ENCODE results near the gene RPS6KB2. TPM values are rescaled to one million over a fixed set of nuclear protein-coding genes. Genes with fewer than 3 reads are reported as not detected.

RPS6KB2 gene
- total RNA-seq, 4 donors from 2014 or later, result 22.2 to 35.4 (median 27.0) TPM

DNA sequence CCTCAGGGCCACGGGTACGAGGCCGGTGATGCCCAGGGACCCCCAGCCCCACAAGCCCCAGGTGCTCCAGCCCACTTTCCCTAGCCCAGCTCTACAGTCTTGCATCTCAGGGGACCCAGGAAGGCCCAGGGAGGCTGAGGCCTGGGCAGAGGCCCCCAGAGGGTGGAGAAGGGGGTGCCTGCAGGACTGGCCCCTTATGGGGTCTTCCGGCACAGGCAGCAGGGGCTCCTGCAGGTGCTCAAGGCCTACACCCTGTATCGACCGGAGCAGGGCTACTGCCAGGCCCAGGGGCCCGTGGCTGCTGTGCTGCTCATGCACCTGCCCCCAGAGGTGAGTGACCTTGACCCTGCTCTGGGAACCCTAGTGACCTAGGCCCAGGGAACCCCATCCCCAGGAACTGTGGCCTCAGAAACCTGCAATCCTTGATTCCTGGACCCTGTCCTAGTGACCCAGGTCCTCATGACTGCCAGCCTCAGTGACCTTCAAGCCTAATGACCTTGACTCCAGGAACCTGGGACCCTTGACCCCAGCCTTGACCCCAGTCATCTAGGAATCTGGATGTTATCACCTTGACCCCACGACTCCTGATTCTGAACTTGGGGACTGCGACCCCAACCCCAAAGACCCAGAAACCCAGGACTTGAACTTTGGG, 22.5 kb upstream of the RPS6KB2 start:
- TF ChIP-seq, protein P1, sequence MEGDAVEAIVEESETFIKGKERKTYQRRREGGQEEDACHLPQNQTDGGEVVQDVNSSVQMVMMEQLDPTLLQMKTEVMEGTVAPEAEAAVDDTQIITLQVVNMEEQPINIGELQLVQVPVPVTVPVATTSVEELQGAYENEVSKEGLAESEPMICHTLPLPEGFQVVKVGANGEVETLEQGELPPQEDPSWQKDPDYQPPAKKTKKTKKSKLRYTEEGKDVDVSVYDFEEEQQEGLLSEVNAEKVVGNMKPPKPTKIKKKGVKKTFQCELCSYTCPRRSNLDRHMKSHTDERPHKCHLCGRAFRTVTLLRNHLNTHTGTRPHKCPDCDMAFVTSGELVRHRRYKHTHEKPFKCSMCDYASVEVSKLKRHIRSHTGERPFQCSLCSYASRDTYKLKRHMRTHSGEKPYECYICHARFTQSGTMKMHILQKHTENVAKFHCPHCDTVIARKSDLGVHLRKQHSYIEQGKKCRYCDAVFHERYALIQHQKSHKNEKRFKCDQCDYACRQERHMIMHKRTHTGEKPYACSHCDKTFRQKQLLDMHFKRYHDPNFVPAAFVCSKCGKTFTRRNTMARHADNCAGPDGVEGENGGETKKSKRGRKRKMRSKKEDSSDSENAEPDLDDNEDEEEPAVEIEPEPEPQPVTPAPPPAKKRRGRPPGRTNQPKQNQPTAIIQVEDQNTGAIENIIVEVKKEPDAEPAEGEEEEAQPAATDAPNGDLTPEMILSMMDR (IDR thresholded peaks at IDR 0.05; ENCODE audit: low read depth), result no peak

DNA sequence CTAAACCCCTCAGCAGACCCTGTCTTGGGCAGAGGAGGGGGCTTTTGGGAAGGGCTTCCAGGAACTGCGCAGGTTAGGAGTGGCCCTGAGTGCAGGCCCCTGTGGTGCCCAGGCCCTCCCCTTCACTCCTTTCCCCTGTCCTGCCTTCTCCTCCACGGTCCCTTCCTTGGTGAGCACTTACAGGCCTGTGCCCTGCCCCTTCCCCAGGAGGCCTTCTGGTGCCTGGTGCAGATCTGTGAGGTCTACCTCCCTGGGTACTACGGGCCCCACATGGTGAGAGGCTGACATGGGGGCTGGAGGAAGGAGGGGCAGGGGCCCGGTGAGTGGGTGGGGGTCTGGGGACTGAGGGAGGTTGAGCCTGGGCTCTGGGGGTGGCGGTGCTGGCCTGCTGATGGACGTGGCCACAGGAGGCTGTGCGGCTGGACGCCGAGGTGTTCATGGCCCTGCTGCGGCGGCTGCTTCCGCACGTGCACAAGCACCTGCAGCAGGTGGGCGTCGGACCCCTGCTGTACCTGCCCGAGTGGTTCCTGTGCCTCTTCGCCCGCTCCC, 21.8 kb upstream of the RPS6KB2 start:
- TF ChIP-seq, protein P1 (IDR thresholded peaks at IDR 0.05; ENCODE audit: low read depth), result no peak

DNA sequence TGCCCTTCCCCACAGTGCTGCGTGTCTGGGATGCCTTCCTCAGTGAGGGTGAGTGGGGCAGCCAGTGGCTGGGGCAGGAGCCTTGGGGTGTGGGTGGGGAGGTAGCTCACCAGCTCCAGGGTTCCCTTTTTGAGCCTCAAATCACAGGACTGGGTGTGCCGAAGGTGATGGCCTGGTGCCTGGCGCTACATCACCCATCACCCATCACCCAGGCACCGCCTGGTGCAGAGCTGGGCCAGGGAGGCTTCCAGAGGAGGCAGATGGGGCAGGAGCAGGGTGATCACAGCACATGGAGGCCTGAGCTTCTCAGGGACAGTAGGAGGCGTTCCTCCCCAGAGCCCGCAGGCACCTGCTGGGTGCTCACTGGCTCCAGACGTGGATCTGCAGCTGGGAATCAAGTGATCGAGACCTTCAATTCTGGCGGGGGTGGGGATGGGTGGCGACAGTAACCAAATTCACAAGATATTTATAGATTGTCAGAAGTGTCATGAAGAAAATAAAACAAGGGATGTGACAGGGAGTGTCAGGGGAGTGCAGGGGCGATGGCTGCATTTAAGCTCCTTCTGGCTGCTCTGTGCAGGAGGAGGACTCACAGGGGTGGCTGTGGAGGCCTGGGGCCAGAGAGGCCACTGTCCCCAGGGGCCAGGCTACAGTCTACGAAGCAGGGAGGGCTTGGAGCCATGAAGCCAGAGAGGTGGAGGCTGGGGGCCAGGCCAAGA, 21.2 kb upstream of the RPS6KB2 start:
- TF ChIP-seq, protein P1 (IDR thresholded peaks at IDR 0.05; ENCODE audit: low read depth), result no peak

DNA sequence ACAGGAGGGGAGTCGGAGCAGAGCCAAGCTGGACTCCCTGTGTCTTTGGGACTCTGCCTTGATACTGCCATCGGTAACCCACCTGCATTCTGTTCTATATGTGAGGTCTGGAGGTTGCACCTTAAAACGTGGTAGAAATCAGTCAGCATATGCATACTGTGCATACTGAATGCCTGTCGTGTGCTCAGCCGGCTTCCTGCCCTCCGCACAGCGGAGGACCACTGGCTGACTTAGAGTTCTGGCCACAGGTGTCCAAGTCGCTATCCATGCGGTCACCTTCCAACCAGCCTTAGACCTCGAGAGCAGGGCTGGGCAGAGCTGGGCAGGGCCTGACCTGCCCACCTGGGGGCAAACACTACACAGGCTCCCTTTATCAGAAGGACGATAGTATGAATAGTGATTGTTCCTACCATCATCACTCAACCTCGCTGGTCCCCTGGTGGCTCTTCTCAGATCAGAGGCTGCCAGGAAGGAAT, 20.6 kb upstream of the RPS6KB2 start:
- TF ChIP-seq, protein P1 (IDR thresholded peaks at IDR 0.05; ENCODE audit: low read depth), result no peak

DNA sequence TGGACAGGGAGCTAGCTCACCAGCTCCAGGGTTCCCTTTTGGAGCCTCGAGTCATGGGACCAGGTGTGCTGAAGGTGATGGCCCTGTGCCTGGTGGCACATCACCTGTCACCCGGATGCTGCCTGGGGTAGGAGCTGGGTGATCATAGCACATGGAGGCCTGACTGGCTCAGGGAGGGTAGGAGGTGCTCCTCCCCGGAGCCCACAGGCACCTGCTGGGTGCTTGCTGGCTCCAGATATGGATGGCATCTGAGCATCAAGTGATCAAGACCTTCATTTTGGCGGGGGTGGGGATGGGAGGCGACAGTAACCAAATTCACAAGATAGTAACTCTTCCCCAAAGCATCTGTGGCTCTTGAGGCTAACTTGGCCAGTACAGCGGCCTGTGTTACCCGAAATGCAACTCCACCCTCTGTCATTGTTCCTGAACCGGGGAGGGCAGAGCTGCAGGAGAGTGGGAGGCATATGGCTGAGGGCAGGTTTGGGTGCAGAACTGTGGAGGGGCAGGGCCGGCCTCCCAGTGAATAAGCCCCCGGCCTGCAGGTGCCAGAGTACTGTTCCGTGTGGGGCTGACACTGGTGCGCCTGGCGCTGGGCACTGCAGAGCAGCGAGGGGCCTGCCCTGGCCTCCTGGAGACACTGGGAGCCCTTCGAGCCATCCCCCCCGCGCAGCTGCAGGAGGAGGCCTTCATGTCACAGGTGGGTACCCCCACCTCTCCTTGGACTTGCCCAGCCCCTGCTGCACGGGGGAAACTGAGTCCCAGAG, 19.7 kb upstream of the RPS6KB2 start:
- TF ChIP-seq, protein P1 (IDR thresholded peaks at IDR 0.05; ENCODE audit: low read depth), result no peak

DNA sequence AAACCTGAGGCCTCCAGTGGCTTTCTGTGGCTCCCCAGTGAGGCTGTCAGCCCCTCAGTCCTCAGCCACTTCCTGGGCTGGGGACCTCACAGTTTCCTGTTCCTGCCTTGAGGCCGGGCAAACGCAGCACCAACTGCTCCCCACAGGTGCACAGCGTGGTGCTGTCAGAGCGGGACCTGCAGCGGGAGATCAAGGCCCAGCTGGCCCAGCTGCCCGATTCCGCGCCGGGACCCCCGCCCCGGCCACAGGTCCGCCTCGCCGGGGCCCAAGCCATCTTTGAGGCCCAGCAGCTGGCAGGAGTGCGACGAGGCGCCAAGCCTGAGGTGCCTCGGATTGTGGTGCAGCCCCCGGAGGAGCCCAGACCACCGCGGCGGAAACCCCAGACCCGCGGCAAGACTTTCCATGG, 19.0 kb upstream of the RPS6KB2 start:
- TF ChIP-seq, protein P1 (IDR thresholded peaks at IDR 0.05; ENCODE audit: low read depth), result no peak

Data from subcutaneous adipose tissue (tissue), 4 donors.